B cell (primary cell): ENCODE measurements around the gene FAF1. TPM values are rescaled to one million over a fixed set of nuclear protein-coding genes. Genes with fewer than 3 reads are reported as not detected.

Experiments used
- ATAC-seq: fragments of 200-7000 bp; cut with Tn5 transposase; one replicate; pipeline ENCODE4 v1.10.0; 2021; ENCODE audit warnings: low read depth, mild to moderate bottlenecking, moderate number of reproducible peaks, moderate library complexity
- CTCF ChIA-PET: fragments of 350-600 bp; sonication (Branson Sonifier 250); formaldehyde crosslinking; loops from one replicate; lab custom pipeline; 2021; ENCODE audit warnings: antibody characterized with exemption, inconsistent platforms; lab: Charles Lee
- POLR2A ChIA-PET: fragments of 350-600 bp; sonication (Branson Sonifier 250); formaldehyde crosslinking; loops from one replicate; lab custom pipeline; 2021; ENCODE audit warnings: antibody characterized with exemption; lab: Charles Lee
- DNase-seq: peaks from one replicate; pipeline ENCODE4 v3.0.0; 2013
- H2AFZ ChIP-seq: 2 replicates; pipeline ENCODE4 v1.6.1; 2012; ENCODE audit warnings: mild to moderate bottlenecking, low read depth, low read length; ENCODE audit not compliant: insufficient read depth, poor library complexity, severe bottlenecking
- H3K27ac ChIP-seq, 2 donors: 1 replicate in 1 of 2; 2 replicates in 1 of 2; pipeline ENCODE4 v1.5.1; 2012 to 2013; ENCODE audit warnings: low read length in 2 of 2, mild to moderate bottlenecking in 2 of 2, moderate library complexity in 1 of 2
- H3K27me3 ChIP-seq, 4 experiments: fragments of 200-600 bp in 1 of 4; sonication (generic) in 1 of 4; replicated peaks in 1 of 4; 1 replicate in 2 of 4; 2 replicates in 2 of 4; pipeline versions ENCODE4 v1.6.1 to v1.7.0; 2013 to 2016; ENCODE audit warnings: low read length in 3 of 4, mild to moderate bottlenecking in 2 of 4, mixed read lengths in 1 of 4, moderate library complexity in 1 of 4; ENCODE audit not compliant: insufficient read depth in 4 of 4, control insufficient read depth in 3 of 4; ENCODE audit errors: control extremely low read depth in 1 of 4
- H3K36me3 ChIP-seq, 2 experiments: replicated peaks in 1 of 2; 1 replicate in 1 of 2; 2 replicates in 1 of 2; pipeline versions ENCODE4 v1.6.1 to v1.7.1; 2013; ENCODE audit warnings: low read length in 1 of 2; ENCODE audit not compliant: insufficient read depth in 2 of 2, control insufficient read depth in 1 of 2; ENCODE audit errors: control extremely low read depth in 1 of 2, extremely low read depth in 1 of 2
- H3K4me1 ChIP-seq, 2 donors: fragments of 200-600 bp in 1 of 2; sonication (generic) in 1 of 2; 1 replicate in 1 of 2; 2 replicates in 1 of 2; pipeline versions ENCODE4 v1.5.1 to v1.6.1; 2013 to 2017; ENCODE audit warnings: low read length in 2 of 2; ENCODE audit not compliant: control insufficient read depth in 2 of 2, insufficient read depth in 2 of 2
- H3K4me2 ChIP-seq: replicated peaks from 2 replicates; pipeline ENCODE3; 2012; ENCODE audit warnings: mild to moderate bottlenecking, low read depth, low read length; ENCODE audit not compliant: poor library complexity, severe bottlenecking
- H3K4me3 ChIP-seq, 5 experiments: fragments of 200-600 bp in 1 of 5; sonication (generic) in 1 of 5; 1 replicate in 3 of 5; 2 replicates in 2 of 5; pipeline versions ENCODE4 v1.5.1 to v1.7.0; 2011 to 2016; ENCODE audit warnings: low read length in 4 of 5, mild to moderate bottlenecking in 4 of 5, low read depth in 2 of 5, control low read depth in 1 of 5, moderate library complexity in 1 of 5; ENCODE audit not compliant: insufficient read depth in 1 of 5; ENCODE audit errors: control extremely low read depth in 1 of 5, extremely low read depth in 1 of 5
- H3K79me2 ChIP-seq: fragments of 200-600 bp; sonication (generic); one replicate; pipeline ENCODE4 v1.6.0; 2016; ENCODE audit warnings: low read length; ENCODE audit not compliant: control insufficient read depth, insufficient read depth
- H3K9ac ChIP-seq: fragments of 200-600 bp; sonication (generic); 2 replicates; pipeline ENCODE4 v1.6.1; 2017; ENCODE audit warnings: mild to moderate bottlenecking, low read length, moderate library complexity
- H3K9me3 ChIP-seq, 3 donors: one replicate each; pipeline versions ENCODE4 v1.6.1 to v1.7.1; 2013; ENCODE audit warnings: low read length in 2 of 3; ENCODE audit not compliant: control insufficient read depth in 2 of 3, insufficient read depth in 1 of 3; ENCODE audit errors: control extremely low read depth in 1 of 3
- H4K20me1 ChIP-seq: 2 replicates; pipeline ENCODE4 v1.6.0; 2012; ENCODE audit warnings: mild to moderate bottlenecking, low read length; ENCODE audit not compliant: insufficient read depth, control insufficient read depth, poor library complexity, severe bottlenecking
- H3K27ac Mint-ChIP-seq: one replicate; pipeline ENCODE4 v1.8.0; 2021; ENCODE audit warnings: mixed read lengths
- H3K27me3 Mint-ChIP-seq: one replicate; pipeline ENCODE4 v1.8.0; 2021; ENCODE audit warnings: mixed read lengths
- H3K4me1 Mint-ChIP-seq: one replicate; pipeline ENCODE4 v1.8.0; 2021; ENCODE audit warnings: mixed read lengths
- H3K4me3 Mint-ChIP-seq: one replicate; pipeline ENCODE4 v1.8.0; 2021; ENCODE audit warnings: mixed read lengths
- H3K9me3 Mint-ChIP-seq: one replicate; pipeline ENCODE4 v1.8.0; 2022; ENCODE audit warnings: mixed read lengths; ENCODE audit not compliant: insufficient read depth
- EZH2 ChIP-seq: IDR thresholded peaks from 2 replicates; pipeline ENCODE4 v1.6.1; 2012; ENCODE audit warnings: borderline replicate concordance, low read depth, mild to moderate bottlenecking, moderate library complexity, low read length; ENCODE audit not compliant: insufficient read depth, poor library complexity, severe bottlenecking
- WGBS: methylation state at CpG from one replicate; pipeline ENCODE4 v1.1.5; 2013; ENCODE audit warnings: missing lambda C conversion rate; ENCODE audit not compliant: insufficient coverage; 5-methylcytosine and 5-hydroxymethylcytosine counted together
- intact Hi-C: fragments of 100-400 bp; cut with micrococcal nuclease; formaldehyde crosslinking; loops from one replicate; pipeline ENCODE4 v1.10.0; 2022
- polyA plus RNA-seq: library from polyadenylated mRNA; depleted of rRNA; stranded (reverse); fragments of >200 nt; gene quantifications from 2 replicates; pipeline ENCODE4 v1.2.3, GENCODE V29; 2012
- total RNA-seq, 2 donors: library from RNA; stranded (reverse); fragments of 120-200 nt in 1 of 2; gene quantifications; 1 replicate in 1 of 2; 2 replicates in 1 of 2; pipeline versions ENCODE4 v1.2.3 to v1.2.4, GENCODE V29; 2013 to 2022
- TF ChIP-seq, protein P1 (sequence below): fragments of 200-600 bp; IDR thresholded peaks from one replicate; pipeline ENCODE4 v1.8.0; 2022; ENCODE audit warnings: antibody characterized with exemption, mild to moderate bottlenecking

FAF1 gene
- total and polyA plus RNA-seq, 2 donors (not counting 1 experiment from before 2014, with no cell fraction given), result 10.1 to 58.4 TPM

DNA sequence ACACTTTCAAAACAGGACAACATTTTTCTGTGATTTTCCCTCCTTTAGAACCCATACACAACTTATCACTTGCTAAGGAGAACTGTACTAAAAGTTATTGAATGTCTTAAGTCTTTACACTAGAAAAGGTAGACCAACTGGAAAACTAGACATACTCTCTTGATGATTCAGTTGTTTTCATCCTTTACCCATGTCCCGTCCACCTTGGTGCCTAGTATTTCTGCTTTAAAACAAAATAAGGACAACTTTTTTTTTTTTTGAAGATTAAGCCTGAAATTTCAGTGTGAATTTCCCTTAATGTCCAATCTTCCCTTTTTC, 14.5 kb upstream of the FAF1 start:
- no peaks in the 10 kb centered on the region for H3K9me3 ChIP-seq
- no CpG with 5 or more reads among the region's 1 CpG for WGBS
- H3K4me3 ChIP-seq, result no peak overlapping the region
- no peaks in the 10 kb centered on the region for H3K79me2 ChIP-seq
- ATAC-seq (no peak), DNase-seq (no peak)
- peaks cover 33% of the 10 kb centered on the region for H3K4me1 Mint-ChIP-seq
- H3K27ac Mint-ChIP-seq, result no peak overlapping the region
- CTCF ChIA-PET, result interaction anchor here (1.3 kb wide), 1 partner anchor 14 kb away, joined by 3 read pairs; the partner anchor contains the start of gene FAF1
- H3K27me3 ChIP-seq, result peaks cover 0 to 67% (median 48%) of the 10 kb centered on the region in 4 experiments
- no peaks in the 10 kb centered on the region for H3K9me3 Mint-ChIP-seq
- intact Hi-C loops, result no loop called here
- no peak overlapping the region for H3K4me3 Mint-ChIP-seq
- no peaks in the 10 kb centered on the region for H3K36me3 ChIP-seq
- peaks cover 39 to 45% of the 10 kb centered on the region in 2 donors for H3K4me1 ChIP-seq
- H4K20me1 ChIP-seq, result no peaks in the 10 kb centered on the region
- TF ChIP-seq EZH2, result no peak
- TF ChIP-seq, protein P1, sequence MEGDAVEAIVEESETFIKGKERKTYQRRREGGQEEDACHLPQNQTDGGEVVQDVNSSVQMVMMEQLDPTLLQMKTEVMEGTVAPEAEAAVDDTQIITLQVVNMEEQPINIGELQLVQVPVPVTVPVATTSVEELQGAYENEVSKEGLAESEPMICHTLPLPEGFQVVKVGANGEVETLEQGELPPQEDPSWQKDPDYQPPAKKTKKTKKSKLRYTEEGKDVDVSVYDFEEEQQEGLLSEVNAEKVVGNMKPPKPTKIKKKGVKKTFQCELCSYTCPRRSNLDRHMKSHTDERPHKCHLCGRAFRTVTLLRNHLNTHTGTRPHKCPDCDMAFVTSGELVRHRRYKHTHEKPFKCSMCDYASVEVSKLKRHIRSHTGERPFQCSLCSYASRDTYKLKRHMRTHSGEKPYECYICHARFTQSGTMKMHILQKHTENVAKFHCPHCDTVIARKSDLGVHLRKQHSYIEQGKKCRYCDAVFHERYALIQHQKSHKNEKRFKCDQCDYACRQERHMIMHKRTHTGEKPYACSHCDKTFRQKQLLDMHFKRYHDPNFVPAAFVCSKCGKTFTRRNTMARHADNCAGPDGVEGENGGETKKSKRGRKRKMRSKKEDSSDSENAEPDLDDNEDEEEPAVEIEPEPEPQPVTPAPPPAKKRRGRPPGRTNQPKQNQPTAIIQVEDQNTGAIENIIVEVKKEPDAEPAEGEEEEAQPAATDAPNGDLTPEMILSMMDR, result no peak
- H3K4me2 ChIP-seq, result no peak overlapping the region
- POLR2A ChIA-PET, result no interaction called here
- no peak overlapping the region for H3K9ac ChIP-seq
- H3K27me3 Mint-ChIP-seq, result peaks cover 40% of the 10 kb centered on the region
- no peak overlapping the region for H2AFZ ChIP-seq
- H3K27ac ChIP-seq, result no peak overlapping the region

DNA sequence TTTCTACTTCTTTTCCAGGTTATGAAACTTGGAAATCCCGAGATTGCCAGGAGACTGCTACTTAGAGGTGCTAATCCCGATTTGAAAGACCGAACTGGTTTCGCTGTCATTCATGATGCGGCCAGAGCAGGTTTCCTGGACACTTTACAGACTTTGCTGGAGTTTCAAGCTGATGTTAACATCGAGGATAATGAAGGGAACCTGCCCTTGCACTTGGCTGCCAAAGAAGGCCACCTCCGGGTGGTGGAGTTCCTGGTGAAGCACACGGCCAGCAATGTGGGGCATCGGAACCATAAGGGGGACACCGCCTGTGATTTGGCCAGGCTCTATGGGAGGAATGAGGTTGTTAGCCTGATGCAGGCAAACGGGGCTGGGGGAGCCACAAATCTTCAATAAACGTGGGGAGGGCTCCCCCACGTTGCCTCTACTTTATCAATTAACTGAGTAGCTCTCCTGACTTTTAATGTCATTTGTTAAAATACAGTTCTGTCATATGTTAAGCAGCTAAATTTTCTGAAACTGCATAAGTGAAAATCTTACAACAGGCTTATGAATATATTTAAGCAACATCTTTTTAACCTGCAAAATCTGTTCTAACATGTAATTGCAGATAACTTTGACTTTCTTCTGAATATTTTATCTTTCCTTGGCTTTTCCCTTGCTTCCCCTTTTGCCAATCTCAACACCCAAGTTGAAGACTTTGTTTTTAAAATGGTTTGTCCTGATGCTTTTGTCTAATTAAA, 14.0 kb upstream of the FAF1 start:
- no peak for TF ChIP-seq EZH2
- TF ChIP-seq, protein P1, result no peak
- Histone ChIP-seq H3K9me3 (no peaks in the 10 kb centered on the region), H3K9ac (no peak overlapping the region), H2AFZ (no peak overlapping the region), H3K36me3 (no peaks in the 10 kb centered on the region), H3K79me2 (no peaks in the 10 kb centered on the region), H3K27me3 (peaks cover 0 to 65% (median 48%) of the 10 kb centered on the region in 4 experiments), H3K4me3 (no peak overlapping the region), H3K4me1 (peaks cover 40 to 44% of the 10 kb centered on the region in 2 donors), H3K4me2 (no peak overlapping the region), H4K20me1 (no peaks in the 10 kb centered on the region), H3K27ac (no peak overlapping the region)
- ATAC-seq (no peak), DNase-seq (no peak)
- no peak overlapping the region for H3K27ac Mint-ChIP-seq
- CTCF ChIA-PET, result interaction anchor here (1.3 kb wide), 1 partner anchor 14 kb away, joined by 3 read pairs; the partner anchor contains the start of gene FAF1
- POLR2A ChIA-PET, result no interaction called here
- H3K4me3 Mint-ChIP-seq, result no peak overlapping the region
- H3K4me1 Mint-ChIP-seq, result peaks cover 32% of the 10 kb centered on the region
- no peaks in the 10 kb centered on the region for H3K9me3 Mint-ChIP-seq
- WGBS, result 97% methylated on average over 11 of the region's 13 CpGs
- peaks cover 40% of the 10 kb centered on the region for H3K27me3 Mint-ChIP-seq
- intact Hi-C loops, result no loop called here
